K562 treated with DMSO at 1 percent for 4 hours (cell line): ENCODE measurements around the gene TAF13. TPM values are rescaled to one million over a fixed set of nuclear protein-coding genes. Genes with fewer than 3 reads are reported as not detected.

Source experiments
- total RNA-seq: library from RNA; unstranded; fragments of 300-600 nt; gene quantifications from 2 replicates; pipeline ENCODE4 v1.2.3, GENCODE V29; 2022; ENCODE audit not compliant: insufficient read depth

Gene TAF13, protein sequence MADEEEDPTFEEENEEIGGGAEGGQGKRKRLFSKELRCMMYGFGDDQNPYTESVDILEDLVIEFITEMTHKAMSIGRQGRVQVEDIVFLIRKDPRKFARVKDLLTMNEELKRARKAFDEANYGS
- total RNA-seq: 36.1 and 41.9 TPM in 2 replicates

DNA sequence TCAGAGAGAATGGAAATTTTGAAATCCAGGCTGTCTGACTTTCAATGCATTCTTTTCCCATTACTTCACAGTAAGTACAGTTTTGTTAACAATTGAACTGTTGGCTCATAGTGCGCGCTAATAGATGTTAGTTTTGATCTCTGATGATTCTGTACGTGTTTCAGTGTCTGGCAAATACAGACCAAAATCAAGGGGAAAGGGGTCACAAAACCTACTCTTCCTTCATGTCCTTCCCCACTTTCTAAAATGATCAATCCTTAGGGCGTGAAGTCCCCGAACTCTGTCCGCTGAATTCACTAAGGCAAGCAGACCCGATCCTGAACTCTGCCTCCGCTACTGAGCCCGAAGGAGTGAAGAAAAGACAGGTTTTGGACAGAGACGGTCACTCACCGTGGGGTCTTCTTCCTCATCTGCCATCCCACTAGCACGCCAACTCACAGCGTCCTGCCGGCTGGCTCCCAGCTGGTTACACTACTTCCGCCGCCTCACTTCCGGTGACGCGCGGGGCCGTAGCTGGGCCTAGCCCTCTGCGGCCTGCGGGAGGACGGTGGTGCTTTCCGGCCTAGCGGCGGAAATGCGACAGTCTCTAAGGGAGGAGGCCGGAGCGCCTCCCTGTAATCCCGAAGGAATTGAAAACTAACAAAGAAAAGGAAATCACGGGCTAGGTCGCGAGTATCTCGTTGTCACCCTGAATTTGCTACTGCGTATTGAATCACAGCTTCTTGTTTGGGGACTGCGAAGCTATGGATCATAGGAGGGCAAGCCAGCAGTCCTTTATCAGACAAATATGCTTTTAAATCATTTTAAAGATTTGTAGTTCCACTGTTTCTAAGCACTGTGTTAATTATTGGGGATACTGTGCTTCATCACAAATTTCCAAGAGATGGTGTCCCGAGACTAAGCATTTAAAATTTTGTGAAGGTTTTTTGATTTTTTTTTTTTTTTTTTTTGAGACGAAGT is at the start of gene TAF13:
Gene TAF13, minus strand, starts transcription at position 473 of the 960 bp plus-strand sequence. Its CDS starts 56 bp downstream, at position 417.

DNA sequence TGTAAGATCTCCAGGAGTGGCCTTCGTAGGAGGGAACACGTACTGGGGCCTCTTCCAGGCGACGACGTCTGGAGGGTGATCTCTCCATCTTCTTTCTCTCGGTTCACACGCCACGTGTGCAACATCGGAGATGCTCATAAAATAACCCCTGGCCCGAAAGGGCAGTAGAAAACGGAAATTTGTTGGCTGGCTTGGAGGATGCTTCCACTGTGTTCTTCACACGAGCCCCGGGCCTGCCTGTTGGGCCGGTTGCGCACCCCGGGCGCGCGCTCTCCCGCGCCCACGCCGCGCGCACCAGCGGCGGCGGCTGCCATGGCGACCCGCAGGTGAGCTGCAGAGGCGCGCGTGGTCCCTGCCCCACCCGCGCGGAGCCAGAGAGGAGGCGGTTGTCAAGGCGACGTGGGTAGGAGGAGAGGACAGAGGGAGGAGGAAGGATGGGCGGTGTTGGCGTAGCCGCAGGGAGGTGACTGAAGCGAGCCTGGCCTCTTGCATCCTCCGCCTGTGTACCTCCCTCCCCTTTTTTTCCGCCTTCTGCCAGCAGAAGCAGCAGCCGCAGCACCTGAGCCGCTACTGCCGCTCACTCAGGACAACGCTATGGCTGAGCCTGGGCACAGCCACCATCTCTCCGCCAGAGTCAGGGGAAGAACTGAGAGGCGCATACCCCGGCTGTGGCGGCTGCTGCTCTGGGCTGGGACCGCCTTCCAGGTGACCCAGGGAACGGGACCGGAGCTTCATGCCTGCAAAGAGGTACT is 38.0 kb upstream of the TAF13 start, which contains the start of gene ELAPOR1:
Gene ELAPOR1, plus strand, starts transcription at position 526 of the 752 bp plus-strand sequence. Its CDS starts 69 bp downstream, at position 595.

DNA sequence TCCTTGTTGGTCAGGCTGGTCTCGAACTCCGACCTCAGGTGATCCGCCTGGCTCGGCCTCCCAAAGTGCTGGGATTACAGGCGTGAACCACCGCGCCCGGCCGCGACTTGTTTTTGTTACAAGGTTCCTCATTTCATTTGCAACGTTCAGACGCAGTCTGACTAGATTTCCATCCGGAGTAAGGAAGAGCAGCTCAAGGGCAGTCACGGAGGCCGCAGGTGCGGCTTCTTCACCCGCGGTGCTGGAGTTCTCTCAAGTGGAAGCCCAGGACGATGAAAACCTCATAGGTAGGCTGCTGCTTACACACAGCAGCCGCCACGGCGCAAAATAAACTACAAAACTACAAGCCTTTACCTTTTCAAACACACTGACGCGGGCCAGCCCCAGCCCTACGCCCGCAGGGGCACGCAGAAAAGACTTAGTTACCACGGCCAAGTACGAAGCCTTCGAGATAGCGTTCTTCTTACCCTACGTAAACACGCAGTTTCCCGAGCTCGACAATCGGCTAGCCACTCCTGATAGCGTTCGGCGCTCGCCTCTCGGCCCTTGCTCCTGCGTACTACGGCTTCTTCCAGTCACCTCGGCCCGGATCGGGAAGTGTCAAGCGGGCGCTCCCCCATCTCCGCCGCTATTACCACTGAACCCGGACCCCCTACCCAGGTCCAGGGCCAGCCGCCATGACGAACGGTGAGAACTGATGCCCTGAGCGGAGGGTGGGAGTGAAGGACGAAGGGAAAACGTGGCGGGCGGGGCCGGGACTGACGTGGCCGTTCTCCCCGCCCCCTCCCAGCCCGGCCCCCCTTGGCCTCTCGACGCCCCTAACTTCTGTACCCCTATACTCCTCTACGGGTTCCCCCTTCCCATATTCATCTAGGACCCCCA is 14.6 kb upstream of the TAF13 start, which contains the start of gene TMEM167B:
Gene TMEM167B, plus strand, starts transcription at position 569 of the 882 bp plus-strand sequence. Its CDS starts 109 bp downstream, at position 678.

GRCh38 chr1:109041621-109042468 is 34.0 kb downstream of the TAF13 start, which contains the start of gene WDR47:
Gene WDR47, minus strand, starts transcription at chr1:109042102. Its CDS starts 18,590 bp downstream, at chr1:109023512.

Other genes with a start within 250 kb of the TAF13 start
- gene AKNAD1, start 218.9 kb downstream of the TAF13 start, total RNA-seq: not detected in 2 replicates
- gene GPSM2, start 199.0 kb downstream of the TAF13 start, total RNA-seq: 18.4 and 19.3 TPM in 2 replicates
- 11.8 and 17.1 TPM in 2 replicates for gene CLCC1, start 112.5 kb downstream of the TAF13 start, total RNA-seq
- gene WDR47, start 33.9 kb downstream of the TAF13 start, total RNA-seq: 13.3 and 18.6 TPM in 2 replicates
- gene TMEM167B, start 14.8 kb upstream of the TAF13 start, total RNA-seq: 16.2 and 18.3 TPM in 2 replicates
- gene ELAPOR1, start 38.1 kb upstream of the TAF13 start, total RNA-seq: 0.36 and 0.53 TPM in 2 replicates
- 573 and 625 TPM in 2 replicates for gene SARS1, start 137.9 kb upstream of the TAF13 start, total RNA-seq
- 10.0 and 16.0 TPM in 2 replicates for gene CELSR2, start 173.5 kb upstream of the TAF13 start, total RNA-seq
- gene PSRC1, start 207.1 kb upstream of the TAF13 start, total RNA-seq: 33.5 and 38.2 TPM in 2 replicates
- gene MYBPHL, start 231.0 kb upstream of the TAF13 start, total RNA-seq: not detected in 2 replicates